GM19025 (cell line): ENCODE results near the gene LRIG2.
"Not testable (repeated sequence)": the region's sequence is repeated elsewhere in the genome, so short reads cannot be mapped to it uniquely, and the experiment has no call there.

Source experiments
- ATAC-seq: cut with Tn5 transposase; IDR thresholded peaks from one replicate; pipeline ENCODE4 v1.9.1; 2021; ENCODE audit warnings: mild to moderate bottlenecking, low read depth, moderate library complexity; ENCODE audit not compliant: unreplicated experiment

The LRIG2 gene

GRCh38 chr1:113158743-113159142 is 85.7 kb downstream of the LRIG2 start:
- not testable (repeated sequence) for ATAC-seq

- no peak for ATAC-seq
Observed at GRCh38 chr1:113166473-113166872, 93.5 kb downstream of the LRIG2 start.

DNA sequence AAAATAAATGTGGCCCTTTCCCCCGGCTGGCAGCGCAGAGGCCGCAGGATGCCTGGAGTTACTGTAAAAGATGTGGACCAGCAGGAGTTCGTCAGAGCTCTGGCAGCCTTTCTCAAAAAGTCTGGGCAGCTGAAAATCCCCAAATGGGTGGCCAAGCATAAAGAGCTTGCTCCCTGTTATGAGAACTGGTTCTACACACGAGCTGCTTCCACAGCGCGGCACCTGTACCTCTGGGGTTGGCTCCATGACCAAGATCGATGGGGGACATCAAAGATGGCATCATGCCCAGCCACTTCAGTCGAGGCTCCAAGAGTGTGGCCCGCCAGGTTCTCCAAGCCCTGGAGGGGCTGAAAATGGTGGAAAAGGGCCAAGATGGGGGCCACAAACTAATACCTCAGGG is 95.9 kb downstream of the LRIG2 start:
- no peak for ATAC-seq

DNA sequence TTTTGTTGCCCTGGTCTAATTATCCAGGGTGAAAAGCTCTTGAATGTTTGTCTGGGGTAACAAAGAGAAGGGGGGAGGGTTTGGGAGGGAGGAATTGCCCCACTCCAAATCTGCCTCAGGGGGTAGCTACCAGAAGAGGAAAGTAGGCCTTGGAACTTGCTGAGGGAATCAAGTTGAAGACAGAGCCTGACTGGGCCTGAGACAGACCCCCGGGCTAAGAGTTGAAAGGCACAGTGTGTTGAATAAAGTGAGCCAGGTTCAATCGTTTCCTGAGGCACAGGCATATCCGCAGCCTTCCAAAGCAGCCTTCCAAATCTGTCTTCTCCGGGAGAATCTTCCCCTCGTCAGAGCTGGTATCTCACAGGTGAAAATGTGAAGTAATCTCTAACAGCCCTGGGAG is 96.6 kb downstream of the LRIG2 start:
- no peak for ATAC-seq

DNA sequence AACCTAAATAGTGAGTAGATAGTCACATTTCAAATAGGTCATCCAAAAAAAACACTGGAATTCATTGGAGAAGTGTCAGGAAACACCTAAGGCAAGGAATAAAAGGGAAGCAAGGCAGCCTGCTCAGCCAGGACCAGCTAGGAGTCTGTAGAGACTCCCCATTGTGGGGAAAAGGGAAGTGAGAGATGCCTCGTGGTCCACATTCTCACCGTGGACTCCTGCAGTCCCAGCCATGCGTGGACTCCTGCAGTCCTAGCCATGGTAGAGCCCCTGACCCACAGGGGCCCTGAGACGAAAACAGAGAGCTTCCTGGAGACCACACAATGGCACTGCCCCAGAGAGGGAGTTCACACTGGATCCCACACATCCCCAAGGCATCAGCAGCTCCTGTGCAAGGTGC is 97.5 kb downstream of the LRIG2 start:
- ATAC-seq, result peak; percentile 73

DNA sequence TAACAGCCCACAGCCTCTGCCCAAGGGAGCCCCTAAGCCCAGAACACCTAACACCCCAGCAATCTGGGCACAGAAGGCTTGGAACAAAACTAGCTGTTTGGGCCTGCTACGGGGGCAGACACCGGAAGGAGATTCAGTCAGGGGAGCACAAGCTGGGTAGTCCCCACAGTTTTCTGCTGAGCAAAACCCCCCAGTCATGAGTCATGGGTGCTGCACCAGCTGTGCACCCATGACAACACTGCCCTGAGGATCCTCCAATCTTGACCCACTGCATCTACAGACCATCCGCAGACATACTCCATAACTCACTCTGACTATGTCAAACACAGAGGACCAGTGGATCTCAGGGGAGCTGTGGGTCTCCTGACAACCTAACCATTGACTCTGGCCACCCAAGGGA is 105.1 kb downstream of the LRIG2 start:
- peak; percentile 91 for ATAC-seq

- ATAC-seq, result no peak
Observed at GRCh38 chr1:113178522-113178921, 105.5 kb downstream of the LRIG2 start.
